GM21515 (cell line): Measurements from ENCODE around the gene IKZF4.
"Not testable (repeated sequence)": the region's sequence is repeated elsewhere in the genome, so short reads cannot be mapped to it uniquely, and the experiment has no call there.

Source experiments
- ATAC-seq: cut with Tn5 transposase; IDR thresholded peaks from one replicate; pipeline ENCODE4 v1.9.1; 2021; ENCODE audit not compliant: unreplicated experiment

The IKZF4 gene

DNA sequence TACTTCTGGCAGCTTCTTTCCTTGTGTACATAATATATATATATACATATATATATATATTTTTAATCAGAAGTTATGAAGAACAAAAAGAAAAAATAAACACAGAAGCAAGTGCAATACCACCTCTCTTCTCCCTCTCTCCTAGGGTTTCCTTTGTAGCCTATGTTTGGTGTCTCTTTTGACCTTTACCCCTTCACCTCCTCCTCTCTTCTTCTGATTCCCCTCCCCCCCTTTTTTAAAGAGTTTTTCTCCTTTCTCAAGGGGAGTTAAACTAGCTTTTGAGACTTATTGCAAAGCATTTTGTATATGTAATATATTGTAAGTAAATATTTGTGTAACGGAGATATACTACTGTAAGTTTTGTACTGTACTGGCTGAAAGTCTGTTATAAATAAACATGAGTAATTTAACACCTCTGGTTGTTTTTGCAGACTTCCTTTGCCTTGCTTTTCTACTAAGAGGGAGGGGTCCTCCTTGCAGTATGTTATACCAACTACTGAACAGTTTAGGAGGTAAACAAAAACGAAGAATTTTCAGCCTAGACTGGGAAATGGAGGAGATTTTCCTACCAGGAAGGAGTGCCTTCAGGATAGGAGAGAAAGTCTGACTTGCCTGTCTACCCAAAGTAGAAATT, 17.3 kb downstream of the IKZF4 start:
- ATAC-seq: no peak

DNA sequence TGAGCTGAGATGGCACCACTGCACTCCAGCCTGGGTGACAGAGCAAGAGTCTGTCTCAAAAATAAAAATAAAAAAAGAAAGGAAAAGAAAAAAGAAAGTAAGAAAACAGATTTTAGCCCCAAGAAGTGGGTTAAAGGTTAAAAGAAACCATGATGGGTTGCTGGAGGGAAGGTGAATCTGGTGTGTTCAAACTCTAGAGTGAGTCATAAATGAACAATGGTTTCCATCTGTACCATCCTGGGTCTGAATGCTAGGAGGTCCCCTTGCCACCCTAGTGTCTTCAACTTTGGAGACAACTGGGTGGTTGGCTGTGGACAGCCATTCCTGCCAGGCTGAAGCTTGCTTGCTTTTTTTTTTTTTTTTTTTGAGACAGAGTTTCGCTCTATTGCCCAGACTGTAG, 19.3 kb downstream of the IKZF4 start:
- no peak for ATAC-seq

DNA sequence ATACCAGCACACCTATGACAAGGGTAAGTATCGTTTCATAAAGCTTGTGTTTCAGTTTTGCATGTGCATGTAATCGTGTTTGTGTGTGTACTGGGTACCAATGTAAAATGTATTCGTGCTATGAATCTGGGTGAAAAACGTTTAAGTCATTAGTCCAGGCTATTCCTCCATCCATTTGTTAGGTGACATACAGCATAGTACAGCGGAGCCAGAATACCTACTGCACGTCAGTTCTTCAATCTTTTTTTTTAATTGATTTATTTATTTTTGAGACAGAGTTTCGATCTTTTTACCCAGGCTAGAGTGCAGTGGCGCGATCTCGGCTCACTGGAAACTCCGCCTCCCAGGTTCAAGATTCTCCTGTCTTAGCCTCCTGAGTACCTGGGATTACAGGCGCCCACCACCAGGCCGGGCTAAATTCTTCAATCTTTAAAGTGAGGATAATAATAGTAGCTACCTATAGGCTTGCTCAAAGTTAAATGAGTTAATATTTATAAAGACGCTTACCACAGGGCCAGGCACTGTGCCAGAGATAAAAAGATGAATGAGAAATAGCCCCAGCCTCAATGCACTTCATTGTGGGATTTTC, 20.2 kb downstream of the IKZF4 start:
- ATAC-seq: peak; percentile 1

DNA sequence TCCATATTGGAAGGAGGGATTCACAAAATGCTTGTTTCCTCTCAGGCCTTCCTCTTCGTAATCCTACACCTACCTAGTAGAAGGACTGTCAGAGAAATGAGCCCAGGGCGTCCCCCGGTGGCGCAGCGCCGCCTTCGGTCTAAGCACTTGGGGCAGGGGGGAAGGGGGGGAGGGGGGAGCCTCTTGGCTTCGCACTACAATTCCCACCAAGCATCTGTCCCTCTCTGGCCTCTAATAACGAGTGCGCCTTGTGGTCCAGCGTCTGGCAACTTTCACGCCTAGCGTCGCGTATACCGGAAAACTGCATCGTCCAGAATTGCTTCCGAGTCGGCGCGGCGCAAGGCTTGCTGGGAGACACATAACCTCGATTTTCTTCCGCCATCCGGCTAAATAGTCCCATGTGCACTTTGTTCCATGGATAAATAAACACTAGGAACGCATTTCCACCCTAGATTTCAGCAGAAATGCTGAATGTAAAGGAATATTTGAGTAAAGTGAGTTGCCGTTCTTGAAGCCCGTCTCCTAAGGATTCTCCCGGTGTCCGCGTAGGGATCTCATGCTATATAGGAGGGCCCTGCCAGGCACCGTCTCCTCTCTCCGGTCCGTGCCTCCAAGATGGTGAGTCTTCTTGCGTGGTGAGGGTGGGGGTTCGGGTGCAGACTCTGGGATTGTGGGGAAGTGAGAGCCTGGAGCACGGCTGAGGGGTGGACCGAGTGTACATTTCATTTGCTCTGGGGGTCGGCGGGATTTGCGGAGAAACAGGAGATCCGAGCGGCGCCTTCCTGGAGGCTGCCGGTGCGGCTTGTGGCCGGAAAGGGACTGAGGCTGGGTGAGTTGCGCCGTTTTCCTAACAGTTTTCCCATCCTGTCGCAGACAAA, 20.9 kb downstream of the IKZF4 start, which contains the start of gene RPS26:
RPS26 (plus strand) TSS at position 367 of the 878 bp plus-strand sequence; CDS start at position 616, 249 bp downstream.
- ATAC-seq: peak; percentile 90

DNA sequence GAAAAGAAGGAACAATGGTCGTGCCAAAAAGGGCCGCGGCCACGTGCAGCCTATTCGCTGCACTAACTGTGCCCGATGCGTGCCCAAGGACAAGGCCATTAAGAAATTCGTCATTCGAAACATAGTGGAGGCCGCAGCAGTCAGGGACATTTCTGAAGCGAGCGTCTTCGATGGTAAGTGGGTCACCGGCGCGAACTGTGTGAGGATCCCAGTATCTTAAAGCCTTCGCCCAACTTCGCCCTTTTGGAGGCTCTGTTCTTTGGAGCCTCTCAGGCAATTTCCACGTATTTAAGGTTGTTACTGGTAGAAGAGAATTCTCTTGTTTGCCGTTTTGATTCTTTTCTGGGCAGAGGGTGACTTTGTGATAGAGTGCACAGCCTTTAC, 21.6 kb downstream of the IKZF4 start:
- not testable (repeated sequence) for ATAC-seq

DNA sequence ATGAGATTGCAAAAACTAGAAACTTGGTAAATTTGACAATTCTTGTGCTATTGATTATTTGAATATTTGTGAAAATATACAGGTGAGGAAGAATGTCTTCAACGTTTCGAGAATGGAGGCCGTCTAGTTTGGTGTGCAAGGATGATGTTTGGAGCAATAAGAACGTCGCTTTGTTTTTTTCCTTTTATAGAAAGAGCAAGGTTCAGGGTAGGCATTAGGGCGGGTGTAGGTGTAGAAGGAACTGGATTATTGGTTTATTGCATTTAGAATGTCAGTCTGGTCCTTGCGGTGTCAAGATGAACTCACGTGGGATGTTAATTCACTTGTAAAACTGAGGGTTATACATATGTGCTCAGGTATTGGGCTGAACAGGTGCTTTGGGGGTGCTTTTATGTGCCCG, 22.0 kb downstream of the IKZF4 start:
- no peak for ATAC-seq

DNA sequence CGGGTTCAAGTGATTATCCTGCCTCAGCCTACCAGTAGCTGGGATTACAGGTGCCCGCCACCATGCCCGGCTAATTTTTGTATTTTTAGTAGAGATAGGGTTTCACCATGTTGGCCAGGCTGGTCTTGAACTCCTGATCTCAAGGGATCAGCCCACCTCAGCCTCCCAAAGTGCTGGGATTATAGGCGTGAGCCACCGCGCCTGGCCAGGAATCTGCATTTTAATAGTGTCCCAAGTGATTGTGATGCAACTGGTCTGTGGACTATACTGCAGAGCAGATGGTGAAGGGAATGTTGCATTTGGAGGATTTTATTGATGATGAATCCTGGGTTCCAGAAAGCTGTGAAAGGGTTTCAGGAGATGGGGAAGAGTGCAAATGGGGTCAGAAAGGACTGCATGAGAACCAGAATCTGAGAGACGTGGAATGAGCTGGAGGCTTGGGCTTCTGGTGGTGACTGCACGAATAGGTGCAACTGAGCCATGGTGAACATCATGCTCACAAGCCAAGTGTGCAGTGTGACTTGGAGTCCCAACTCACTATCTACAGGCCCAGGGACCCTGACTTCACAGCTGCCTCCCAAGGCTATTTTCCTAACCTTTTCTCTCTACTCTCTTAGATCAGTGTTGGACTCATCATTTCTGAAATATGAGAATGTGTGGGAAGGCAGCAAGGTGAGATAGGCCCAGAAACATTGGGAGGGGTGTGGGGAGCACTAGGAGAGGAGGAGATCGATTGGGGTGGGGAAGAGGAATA, 25.4 kb downstream of the IKZF4 start:
- no peak for ATAC-seq

DNA sequence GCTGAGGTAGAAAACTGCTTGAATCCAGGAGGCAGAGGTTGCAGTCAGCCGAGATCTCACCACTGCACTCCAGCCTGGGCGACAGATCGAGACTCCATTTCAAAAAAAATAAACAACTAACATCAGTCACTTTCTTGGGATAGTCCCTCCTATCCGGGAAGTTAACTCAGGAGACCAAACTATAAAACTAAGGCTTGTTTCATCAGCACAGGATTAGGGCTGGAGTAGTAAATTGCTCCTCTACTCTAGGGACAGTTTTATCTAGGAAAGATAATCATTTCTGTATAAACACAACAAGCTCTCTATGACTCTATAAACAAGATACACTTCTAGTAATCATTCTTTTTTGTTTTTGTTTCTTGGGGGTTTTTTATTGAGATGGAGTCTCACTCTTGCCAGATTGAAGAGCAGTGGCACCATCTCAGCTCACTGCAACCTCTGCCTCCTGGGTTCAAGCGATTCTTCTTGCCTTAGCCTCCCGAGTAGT, 32.6 kb downstream of the IKZF4 start:
- ATAC-seq: no peak

DNA sequence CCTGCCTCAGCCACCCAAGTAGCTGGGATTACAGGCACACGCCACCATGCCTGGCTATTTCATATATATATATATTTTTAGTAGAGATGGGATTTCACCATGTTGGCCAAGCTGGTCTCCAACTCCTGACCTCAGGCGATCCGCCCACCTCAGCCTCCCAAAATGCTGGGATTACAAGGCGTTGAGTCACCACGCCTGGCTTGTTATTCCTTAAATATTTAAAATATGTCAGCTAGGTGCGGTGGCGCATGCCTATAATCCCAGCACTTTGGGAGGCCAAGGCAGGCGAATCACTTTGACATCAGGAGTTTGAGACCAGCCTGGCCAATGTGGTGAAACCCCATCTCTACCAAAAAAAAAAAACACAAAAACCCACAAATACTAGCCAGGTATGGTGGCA, 39.1 kb downstream of the IKZF4 start:
- ATAC-seq: not testable (repeated sequence)

DNA sequence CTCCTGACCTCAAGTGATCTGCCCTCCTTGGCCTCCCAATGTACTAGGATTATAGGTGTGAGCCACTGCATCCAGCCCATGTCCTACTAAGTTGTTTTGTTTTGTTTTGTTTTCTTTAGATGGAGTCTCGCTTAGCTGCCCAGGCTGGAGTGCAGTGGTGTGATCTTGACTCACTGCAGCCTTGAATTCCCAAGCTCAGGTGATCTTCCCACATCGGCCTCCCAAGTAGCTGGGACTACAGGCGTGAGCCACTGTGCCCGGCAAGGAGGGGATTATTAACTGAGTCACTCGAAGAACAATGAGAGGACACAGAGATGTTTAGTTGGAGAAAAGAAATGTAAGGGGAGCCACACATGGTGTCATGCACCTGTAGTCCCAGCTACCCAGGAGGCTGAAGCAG, 41.1 kb downstream of the IKZF4 start:
- ATAC-seq: no peak

DNA sequence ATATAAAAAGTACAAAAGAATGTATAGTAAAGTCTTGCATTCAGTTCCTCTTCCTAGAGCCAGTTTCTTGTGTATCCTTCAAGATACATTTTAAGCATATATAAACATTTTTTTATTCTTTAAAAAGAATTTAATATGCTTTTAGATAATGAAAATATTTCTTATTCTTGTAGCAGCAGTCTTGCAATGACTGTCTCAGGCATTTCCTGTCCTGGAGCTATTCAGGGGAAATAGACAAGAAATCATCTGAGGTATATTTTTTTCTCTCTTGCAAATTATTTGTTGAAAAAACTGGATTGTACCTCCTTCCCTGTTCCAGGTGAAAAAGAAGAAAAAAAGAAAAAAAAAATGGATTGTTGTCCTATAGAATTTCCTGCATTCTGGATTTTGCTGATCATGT, 42.2 kb downstream of the IKZF4 start:
- ATAC-seq: no peak

DNA sequence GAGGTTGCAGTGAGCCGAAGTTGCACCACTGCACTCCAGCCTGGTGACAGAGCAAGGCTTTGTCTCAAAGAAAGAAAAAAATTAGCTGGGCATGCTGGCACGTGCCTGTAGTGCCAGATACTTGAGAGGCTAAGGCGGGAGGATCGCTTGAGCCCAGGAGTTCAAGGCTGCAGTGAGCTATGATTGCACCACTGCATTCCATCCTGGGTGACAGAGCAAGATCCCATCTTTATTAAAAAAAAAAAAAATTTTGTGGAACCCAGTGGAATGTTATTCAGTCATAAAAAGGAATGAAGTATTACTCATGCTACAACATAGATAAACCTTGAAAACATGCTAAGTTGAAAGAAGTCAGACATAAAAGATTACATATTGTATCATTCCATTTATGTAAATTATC, 50.8 kb downstream of the IKZF4 start:
- ATAC-seq: no peak

DNA sequence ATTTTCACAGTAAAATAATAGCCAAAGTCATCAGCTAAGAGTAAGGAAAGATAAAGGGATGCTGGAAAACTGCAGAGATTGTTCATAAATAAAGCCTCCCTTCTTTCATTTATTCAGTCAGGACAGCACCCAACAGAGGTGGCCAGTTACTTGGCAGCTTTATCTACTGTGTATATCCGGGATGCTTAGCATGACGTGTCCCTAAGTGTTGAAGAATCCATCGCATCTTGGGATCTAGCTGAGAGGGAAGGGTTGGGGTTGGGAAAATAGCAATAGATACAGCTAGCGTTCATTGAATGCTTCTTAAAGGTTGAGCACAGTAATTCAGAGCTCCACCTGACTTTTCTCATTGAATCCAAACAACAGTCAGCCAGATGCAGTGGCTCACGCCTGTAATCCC, 53.6 kb downstream of the IKZF4 start:
- no peak for ATAC-seq

DNA sequence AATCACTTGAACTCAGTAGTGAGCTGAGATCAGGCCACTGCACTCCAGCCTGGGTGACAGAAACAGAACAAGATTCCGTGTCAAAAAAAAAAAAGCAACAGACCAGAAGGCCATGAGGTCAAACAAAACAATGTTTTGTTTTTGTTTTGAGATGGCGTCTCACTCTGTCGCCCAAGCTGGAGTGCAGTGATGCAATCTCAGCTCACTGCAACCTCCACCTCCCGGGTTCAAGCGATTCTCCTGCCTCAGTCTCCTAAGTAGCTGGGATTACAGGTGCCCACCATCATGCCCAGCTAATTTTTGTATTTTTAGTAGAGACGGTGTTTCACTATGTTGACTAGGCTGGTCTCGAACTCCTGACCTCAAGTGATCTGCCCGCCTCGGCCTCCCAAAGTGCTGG, 57.1 kb downstream of the IKZF4 start:
- not testable (repeated sequence) for ATAC-seq

DNA sequence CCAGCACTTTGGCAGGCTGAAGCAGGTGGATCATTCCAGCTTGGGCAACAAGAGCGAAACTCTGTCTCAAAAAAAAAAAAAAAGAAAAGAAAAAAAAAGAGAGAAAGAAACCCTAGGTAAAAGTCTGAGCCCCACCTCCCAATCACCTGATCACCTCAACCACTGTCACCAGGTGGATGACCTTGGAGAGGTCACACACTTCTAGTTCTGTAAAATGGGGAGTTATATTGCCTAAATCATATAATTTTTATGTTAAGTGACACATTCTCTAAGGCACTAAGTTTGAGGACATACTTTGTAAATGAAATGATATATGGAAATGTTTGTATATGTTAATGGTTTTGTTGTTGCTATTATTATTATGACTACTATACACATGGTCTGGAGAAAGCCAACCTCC, 57.6 kb downstream of the IKZF4 start:
- no peak for ATAC-seq

DNA sequence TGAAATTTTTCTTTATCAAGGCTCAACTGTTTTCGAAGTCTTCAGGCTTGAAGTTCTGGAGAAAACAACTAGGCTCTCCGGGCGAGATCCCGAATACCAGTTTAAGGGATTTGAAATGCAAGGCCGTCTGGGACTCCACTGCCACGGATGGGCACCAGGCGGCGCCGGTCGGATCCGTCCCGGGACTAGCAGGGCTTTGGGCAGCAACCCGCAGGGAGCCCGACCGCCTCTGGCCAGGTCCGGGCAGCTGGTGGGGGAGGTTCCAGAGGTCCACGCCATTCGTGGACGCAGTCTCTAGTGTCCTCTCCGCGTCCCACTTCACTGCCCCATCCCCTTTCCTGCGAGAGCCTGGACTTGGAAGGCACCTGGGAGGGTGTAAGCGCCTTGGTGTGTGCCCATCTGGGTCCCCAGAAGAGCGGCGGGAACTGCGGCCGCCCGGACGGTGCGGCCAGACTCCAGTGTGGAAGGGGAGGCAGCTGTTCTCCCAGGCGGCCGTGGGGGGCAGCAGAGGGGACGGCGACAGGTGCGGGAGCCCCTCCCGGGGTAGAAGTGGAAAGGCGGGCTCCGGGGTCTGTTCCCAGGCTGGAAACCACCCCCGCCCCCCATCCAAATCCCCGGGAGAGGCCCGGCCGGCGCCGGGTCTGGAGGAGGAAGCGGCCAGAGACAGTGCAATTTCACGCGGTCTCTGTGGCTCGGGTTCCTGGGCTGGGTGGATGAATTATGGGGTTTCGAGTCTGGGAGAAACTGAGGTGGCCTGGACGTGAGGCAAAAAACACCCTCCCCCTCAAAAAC, 58.3 kb downstream of the IKZF4 start:
- ATAC-seq: no peak

DNA sequence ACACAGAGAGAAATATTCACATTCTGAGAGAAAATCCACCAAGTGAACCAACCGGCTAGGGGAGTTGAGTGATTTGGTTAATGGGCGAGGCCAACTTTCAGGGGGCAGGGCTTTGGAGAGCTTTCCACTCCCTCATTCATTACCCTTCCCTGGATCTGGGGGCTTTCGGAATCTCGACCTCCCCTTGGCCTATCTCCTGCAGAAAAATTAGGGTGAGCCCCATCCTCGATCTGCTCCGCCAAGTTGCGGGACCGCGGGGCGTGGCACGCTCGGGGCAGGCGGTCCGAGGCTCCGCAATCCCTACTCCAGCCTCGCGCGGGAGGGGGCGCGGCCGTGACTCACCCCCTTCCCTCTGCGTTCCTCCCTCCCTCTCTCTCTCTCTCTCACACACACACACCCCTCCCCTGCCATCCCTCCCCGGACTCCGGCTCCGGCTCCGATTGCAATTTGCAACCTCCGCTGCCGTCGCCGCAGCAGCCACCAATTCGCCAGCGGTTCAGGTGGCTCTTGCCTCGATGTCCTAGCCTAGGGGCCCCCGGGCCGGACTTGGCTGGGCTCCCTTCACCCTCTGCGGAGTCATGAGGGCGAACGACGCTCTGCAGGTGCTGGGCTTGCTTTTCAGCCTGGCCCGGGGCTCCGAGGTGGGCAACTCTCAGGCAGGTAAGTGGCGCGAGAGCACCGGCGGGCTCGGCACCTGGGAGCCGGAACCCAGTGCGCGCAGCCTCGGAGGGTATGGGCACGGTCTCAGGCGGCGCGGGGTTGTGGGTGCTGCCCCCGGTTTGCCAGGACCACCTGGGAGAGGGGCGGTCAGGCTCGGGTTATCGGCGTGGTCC, 59.1 kb downstream of the IKZF4 start, which contains the start of gene ERBB3:
ERBB3 (plus strand) TSS at position 443 of the 833 bp plus-strand sequence; CDS start at position 579, 136 bp downstream.
- no peak for ATAC-seq

DNA sequence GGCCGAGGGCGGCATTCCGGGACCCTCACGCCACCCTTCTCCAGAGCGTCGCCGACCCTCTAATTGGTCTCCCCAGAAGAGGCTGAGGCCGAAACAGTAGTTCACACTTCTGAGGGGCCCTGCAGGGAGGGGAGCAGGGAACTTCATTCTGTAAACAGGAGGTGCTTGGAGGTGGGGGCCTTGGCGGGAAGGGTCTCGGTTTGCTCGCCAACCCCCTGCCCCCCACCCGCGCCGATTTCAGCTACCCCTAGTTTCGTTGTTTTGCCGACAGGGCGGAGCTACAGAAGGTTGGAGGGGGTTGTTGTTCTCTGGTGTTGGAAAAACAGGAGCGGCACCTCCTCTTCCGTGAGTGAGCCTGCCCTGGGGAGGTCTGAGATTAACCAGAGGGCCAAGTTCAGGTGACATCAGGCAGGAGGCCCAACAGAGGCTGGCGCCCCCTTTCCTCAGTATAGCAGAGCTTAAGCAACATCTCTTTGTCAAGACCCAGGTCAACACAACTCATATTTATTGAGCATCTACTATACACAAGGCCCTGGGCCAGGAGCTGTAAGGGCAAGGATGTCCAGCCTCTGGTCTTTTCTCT, 59.8 kb downstream of the IKZF4 start:
- ATAC-seq: no peak
